ENCODE measurements around the gene ITM2B. TPM values are rescaled to one million over a fixed set of nuclear protein-coding genes. Genes with fewer than 3 reads are reported as not detected.

The ITM2B gene
- 196 and 207 TPM in 2 replicates for total RNA-seq
- long read RNA-seq, full-length matches to known transcripts: 276 of 285 reads
- long read RNA-seq, partial matches to known transcripts: 6 of 285 reads
- long read RNA-seq, other reads (novel, unspliced or antisense): 3 of 285 reads

GRCh38 chr13:48233046-48233888 lies at the start of gene ITM2B:
ITM2B (plus strand) TSS chr13:48233206; CDS start chr13:48233361, 155 bp downstream.
- peaks cover 41% of the 10 kb centered on the region for H3K4me1 Mint-ChIP-seq (ENCODE audit: low read depth)
- peak within 1 kb of the TSS; percentile 94 for H3K4me3 Mint-ChIP-seq (ENCODE audit: low read depth)
- no peaks in the 10 kb centered on the region for H3K9me3 Mint-ChIP-seq (ENCODE audit: low read depth)
- H3K36me3 Mint-ChIP-seq (ENCODE audit: insufficient read depth): no peaks in the 10 kb centered on the region
- H3K27me3 Mint-ChIP-seq: peaks cover 4% of the 10 kb centered on the region
- peak; percentile 55 for DNase-seq (ENCODE audit: low spot score, unreplicated experiment)
- H3K27ac Mint-ChIP-seq: peak within 1 kb of the TSS; percentile 98
- peak; percentile 56 for TF ChIP-seq CTCF (IDR thresholded peaks at IDR 0.05; ENCODE audit: unreplicated experiment)

- no peaks in the 10 kb centered on the region for H3K4me1 Mint-ChIP-seq (ENCODE audit: low read depth)
- H3K4me3 Mint-ChIP-seq (ENCODE audit: low read depth): no peak overlapping the region
- no peak overlapping the region for H3K27ac Mint-ChIP-seq
- H3K9me3 Mint-ChIP-seq (ENCODE audit: low read depth): no peaks in the 10 kb centered on the region
- DNase-seq (ENCODE audit: low spot score, unreplicated experiment): no peak
- H3K27me3 Mint-ChIP-seq: peaks cover 5% of the 10 kb centered on the region
- no peaks in the 10 kb centered on the region for H3K36me3 Mint-ChIP-seq (ENCODE audit: insufficient read depth)
- TF ChIP-seq CTCF (IDR thresholded peaks at IDR 0.05; ENCODE audit: unreplicated experiment): no peak
Measured at GRCh38 chr13:48184260-48184659, 48.7 kb upstream of the ITM2B start.

- no peak for DNase-seq (ENCODE audit: low spot score, unreplicated experiment)
- TF ChIP-seq CTCF (IDR thresholded peaks at IDR 0.05; ENCODE audit: unreplicated experiment): no peak
- H3K9me3 Mint-ChIP-seq (ENCODE audit: low read depth): no peaks in the 10 kb centered on the region
- H3K27ac Mint-ChIP-seq: no peak overlapping the region
- H3K27me3 Mint-ChIP-seq: peaks cover 5% of the 10 kb centered on the region
- no peak overlapping the region for H3K4me3 Mint-ChIP-seq (ENCODE audit: low read depth)
- H3K36me3 Mint-ChIP-seq (ENCODE audit: insufficient read depth): no peaks in the 10 kb centered on the region
- H3K4me1 Mint-ChIP-seq (ENCODE audit: low read depth): no peaks in the 10 kb centered on the region
Measured at GRCh38 chr13:48185018-48185417, 48.0 kb upstream of the ITM2B start.

GRCh38 chr13:48186722-48187121 lies 46.3 kb upstream of the ITM2B start:
- no peak for TF ChIP-seq CTCF (IDR thresholded peaks at IDR 0.05; ENCODE audit: unreplicated experiment)
- Mint-ChIP-seq H3K27me3 (peaks cover 5% of the 10 kb centered on the region), H3K4me1 (ENCODE audit: low read depth) (peaks cover 1% of the 10 kb centered on the region), H3K4me3 (ENCODE audit: low read depth) (no peak overlapping the region), H3K9me3 (ENCODE audit: low read depth) (no peaks in the 10 kb centered on the region), H3K27ac (no peak overlapping the region), H3K36me3 (ENCODE audit: insufficient read depth) (no peaks in the 10 kb centered on the region)
- DNase-seq (ENCODE audit: low spot score, unreplicated experiment): no peak

GRCh38 chr13:48188131-48188530 lies 44.9 kb upstream of the ITM2B start:
- H3K4me1 Mint-ChIP-seq (ENCODE audit: low read depth): peaks cover 1% of the 10 kb centered on the region
- no peak for DNase-seq (ENCODE audit: low spot score, unreplicated experiment)
- H3K4me3 Mint-ChIP-seq (ENCODE audit: low read depth): no peak overlapping the region
- no peaks in the 10 kb centered on the region for H3K9me3 Mint-ChIP-seq (ENCODE audit: low read depth)
- no peak for TF ChIP-seq CTCF (IDR thresholded peaks at IDR 0.05; ENCODE audit: unreplicated experiment)
- peaks cover 5% of the 10 kb centered on the region for H3K27me3 Mint-ChIP-seq
- H3K36me3 Mint-ChIP-seq (ENCODE audit: insufficient read depth): no peaks in the 10 kb centered on the region
- no peak overlapping the region for H3K27ac Mint-ChIP-seq

All from progenitor cell of endocrine pancreas (in vitro differentiated cells).